Stimulated activated CD8-positive, alpha-beta memory T cell treated with anti-CD3 and anti-CD28 coated beads, Interleukin-15, amount 100 ng/mL, for 4 hours (primary cell): ENCODE data around the gene PROZ.

ENCODE experiments used
- DNase-seq, 2 donors: peaks; one replicate each; pipeline ENCODE4 v3.0.0-alpha.2; 2020; ENCODE audit warnings: low read depth in 2 of 2

The PROZ gene

GRCh38 chr13:113141601-113141970, 16.9 kb upstream of the PROZ start:
- no peak for DNase-seq

DNA sequence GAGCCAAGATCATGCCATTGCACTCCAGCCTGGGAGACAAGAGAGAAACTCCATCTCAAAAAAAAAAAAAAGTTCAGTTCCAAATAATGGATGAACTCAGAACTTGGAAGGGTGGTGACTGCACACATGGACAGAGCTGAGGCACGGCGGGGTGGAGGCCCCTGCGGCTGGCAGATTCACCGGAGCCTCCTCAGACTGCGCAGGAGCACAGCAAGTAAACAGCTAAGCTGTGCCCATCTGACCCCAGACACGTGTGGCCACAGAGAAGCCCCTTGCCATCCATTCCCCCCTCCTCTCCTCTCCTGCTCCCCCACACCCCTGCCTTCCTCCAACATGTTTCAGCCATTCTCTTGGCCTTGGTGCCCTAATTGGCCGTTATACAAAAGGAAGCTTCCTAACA, 15.6 kb upstream of the PROZ start:
- DNase-seq, result no peak

- DNase-seq, result no peak
These were observed 14.8 kb upstream of the PROZ start for GRCh38 chr13:113143466-113144254.

- DNase-seq, result no peak
These were observed 14.2 kb upstream of the PROZ start for GRCh38 chr13:113144255-113144629.

- no peak for DNase-seq
These were observed 13.0 kb upstream of the PROZ start for GRCh38 chr13:113145496-113145895.

GRCh38 chr13:113145911-113146598, 12.4 kb upstream of the PROZ start:
- no peak for DNase-seq

DNA sequence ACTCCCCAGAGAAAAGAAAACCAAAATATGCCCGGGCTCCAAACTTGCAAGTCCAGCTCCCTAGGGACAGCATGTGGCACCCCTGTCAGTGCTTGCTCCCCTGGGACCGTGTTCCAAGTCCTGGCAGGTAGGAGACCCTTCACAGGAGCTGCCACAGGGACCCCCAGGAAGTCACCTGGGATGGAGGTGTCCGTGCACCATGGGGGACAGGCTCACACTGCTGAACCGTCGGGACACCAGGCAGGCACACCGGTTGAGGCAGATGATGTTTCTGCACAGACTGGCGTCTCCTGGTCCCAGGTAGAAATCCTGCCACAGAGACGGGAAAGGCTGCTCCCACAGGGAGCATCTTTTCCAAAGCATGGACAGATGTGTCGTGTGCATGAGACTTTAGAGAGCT, 11.7 kb upstream of the PROZ start:
- DNase-seq, result no peak

- no peak for DNase-seq
These were observed 11.2 kb upstream of the PROZ start for GRCh38 chr13:113147206-113147605.

- DNase-seq, result no peak
These were observed 10.0 kb upstream of the PROZ start for GRCh38 chr13:113148407-113148806.

- no peak for DNase-seq
These were observed 9.4 kb upstream of the PROZ start for GRCh38 chr13:113148940-113149503.

- no peak for DNase-seq
These were observed 8.5 kb upstream of the PROZ start for GRCh38 chr13:113149711-113150549.

- DNase-seq, result no peak
These were observed 7.7 kb upstream of the PROZ start for GRCh38 chr13:113150550-113151365.

- no peak for DNase-seq
These were observed 6.4 kb upstream of the PROZ start for GRCh38 chr13:113151745-113152690.

- no peak for DNase-seq
These were observed 5.8 kb upstream of the PROZ start for GRCh38 chr13:113152691-113152983.

GRCh38 chr13:113152984-113153809, 5.3 kb upstream of the PROZ start:
- DNase-seq, result no peak

DNA sequence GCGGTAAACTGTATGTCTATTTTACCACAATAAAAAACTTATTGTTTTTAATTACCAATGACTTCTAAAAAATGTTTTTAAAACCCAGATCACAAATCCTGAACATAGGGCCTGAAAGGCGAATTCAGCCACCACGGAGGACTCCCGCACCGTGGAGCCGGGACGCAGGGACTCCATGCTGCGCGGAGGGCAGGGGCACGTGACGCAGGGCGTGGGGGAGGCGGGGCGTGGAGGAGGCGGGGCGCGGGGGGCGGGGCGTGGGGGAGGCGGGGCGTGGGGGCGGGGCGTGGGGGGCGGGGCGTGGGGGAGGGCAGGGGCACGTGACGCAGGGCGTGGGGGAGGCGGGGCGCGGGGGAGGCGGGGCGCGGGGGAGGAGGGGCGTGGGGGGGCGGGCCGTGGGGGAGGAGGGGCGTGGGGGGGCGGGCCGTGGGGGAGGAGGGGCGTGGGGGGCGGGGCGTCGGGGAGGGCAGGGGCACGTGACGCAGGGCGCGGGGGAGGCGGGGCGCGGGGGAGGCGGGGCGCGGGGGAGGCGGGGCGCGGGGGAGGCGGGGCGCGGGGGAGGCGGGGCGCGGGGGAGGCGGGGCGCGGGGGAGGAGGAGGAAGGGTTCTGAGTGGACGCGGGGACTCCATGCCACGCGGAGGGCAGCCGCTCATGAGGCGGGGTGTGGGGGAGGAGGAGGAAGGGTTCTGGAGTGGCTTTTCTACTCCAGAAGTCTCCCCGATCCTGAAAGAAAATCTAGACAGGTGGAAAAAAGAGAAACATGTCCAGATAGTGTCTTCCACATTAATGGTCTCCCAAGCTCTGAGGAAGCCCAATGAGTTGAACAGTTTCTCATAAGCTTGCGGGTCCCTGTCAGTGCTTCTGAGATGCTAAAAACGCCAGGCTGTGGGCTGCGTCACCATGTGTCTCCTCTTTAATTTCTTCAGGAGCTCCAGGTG, 4.4 kb upstream of the PROZ start:
- peak; percentile 42 to 59 for DNase-seq

DNA sequence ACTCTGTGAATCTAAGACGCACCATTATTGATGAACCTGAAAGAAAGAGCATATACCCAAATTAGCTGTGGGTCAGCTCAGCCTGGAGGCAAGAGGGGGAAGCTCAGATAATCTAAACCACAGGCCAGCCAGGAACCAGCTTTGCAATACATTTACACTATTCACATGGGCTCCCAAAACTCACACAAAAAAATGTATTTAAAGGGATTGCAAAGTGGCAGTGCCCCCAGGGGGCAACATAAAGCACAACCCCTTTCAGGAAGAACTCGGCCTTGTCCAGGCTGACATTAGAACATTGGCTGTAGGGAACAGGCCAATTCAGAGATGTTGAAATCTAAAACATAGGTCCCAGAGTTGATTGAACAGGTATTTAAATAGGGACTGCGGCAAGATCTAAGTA, 3.2 kb upstream of the PROZ start:
- DNase-seq, result no peak

DNA sequence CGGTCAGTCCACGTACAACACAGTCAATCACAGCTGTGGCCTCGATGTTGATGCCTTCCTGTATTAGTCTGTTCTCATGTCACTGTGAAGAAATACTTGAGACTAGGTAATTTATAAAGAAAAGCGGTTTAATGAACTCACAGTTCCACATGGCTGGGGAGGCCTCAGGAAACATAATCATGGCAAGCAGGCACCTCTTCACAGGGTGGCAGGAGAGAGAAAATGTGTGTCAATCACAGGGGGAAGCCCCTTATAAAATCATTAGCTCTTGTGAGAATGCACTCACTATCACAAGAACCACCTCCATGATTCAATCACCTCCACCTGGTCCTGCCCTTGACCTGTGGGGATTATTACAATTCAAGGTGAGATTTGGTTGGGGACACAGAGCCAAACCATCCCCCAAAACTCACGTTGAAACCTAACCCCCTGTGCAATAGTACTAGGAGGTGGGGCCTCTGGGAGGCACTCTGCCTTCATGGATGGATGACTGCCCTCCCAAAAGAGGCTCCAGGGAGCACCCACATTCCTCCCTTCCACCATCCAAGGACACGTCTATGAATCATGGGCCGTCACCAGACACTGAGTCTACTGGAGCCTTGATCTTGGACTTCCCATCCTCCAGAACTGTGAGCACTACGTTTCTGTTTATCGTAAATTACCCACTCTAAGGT, 2.3 kb upstream of the PROZ start:
- no peak for DNase-seq
